Ectodermal cell (in vitro differentiated cells): ENCODE results near the gene CHIT1.

ENCODE experiments used
- H3K27ac ChIP-seq: 2 replicates; pipeline ENCODE4 v1.7.0; 2013; ENCODE audit warnings: mild to moderate bottlenecking, low read depth, low read length; ENCODE audit not compliant: insufficient read depth, poor library complexity, severe bottlenecking
- H3K27me3 ChIP-seq: 2 replicates; pipeline ENCODE4 v1.7.0; 2013; ENCODE audit warnings: mild to moderate bottlenecking, low read length; ENCODE audit not compliant: insufficient read depth, control insufficient read depth, poor library complexity, severe bottlenecking
- H3K36me3 ChIP-seq: one replicate; pipeline ENCODE4 v1.7.0; 2013; ENCODE audit warnings: low read length; ENCODE audit not compliant: control insufficient read depth, insufficient read depth
- H3K4me1 ChIP-seq: one replicate; pipeline ENCODE4 v1.7.0; 2013; ENCODE audit warnings: low read length; ENCODE audit not compliant: control insufficient read depth, insufficient read depth
- H3K4me3 ChIP-seq: 2 replicates; pipeline ENCODE4 v1.7.0; 2013; ENCODE audit warnings: low read depth, low read length, control low read depth; ENCODE audit not compliant: insufficient read depth
- H3K9me3 ChIP-seq: 2 replicates; pipeline ENCODE4 v1.7.0; 2013; ENCODE audit warnings: mild to moderate bottlenecking, low read length, moderate library complexity; ENCODE audit not compliant: control insufficient read depth
- WGBS, 2 experiments: methylation state at CpG; one replicate each; pipeline ENCODE4 v1.1.7; 2013; ENCODE audit warnings: missing lambda C conversion rate in 2 of 2; 5-methylcytosine and 5-hydroxymethylcytosine counted together

The CHIT1 gene

GRCh38 chr1:203184467-203184866, 45.0 kb downstream of the CHIT1 start:
- H3K4me3 ChIP-seq, result no peak overlapping the region
- peaks cover 2% of the 10 kb centered on the region for H3K9me3 ChIP-seq
- 86 to 88% methylated on average over 4 of the region's 4 CpGs for WGBS, 2 experiments
- H3K36me3 ChIP-seq, result no peaks in the 10 kb centered on the region
- H3K4me1 ChIP-seq, result peaks cover 37% of the 10 kb centered on the region
- H3K27me3 ChIP-seq, result no peaks in the 10 kb centered on the region
- H3K27ac ChIP-seq, result no peak overlapping the region

GRCh38 chr1:203183828-203184227, 45.6 kb downstream of the CHIT1 start:
- H3K9me3 ChIP-seq, result no peaks in the 10 kb centered on the region
- H3K4me1 ChIP-seq, result peaks cover 44% of the 10 kb centered on the region
- H3K36me3 ChIP-seq, result no peaks in the 10 kb centered on the region
- WGBS, 2 experiments, result 93 to 94% methylated on average over 2 of the region's 2 CpGs
- H3K27me3 ChIP-seq, result no peaks in the 10 kb centered on the region
- H3K27ac ChIP-seq, result no peak overlapping the region
- no peak overlapping the region for H3K4me3 ChIP-seq

- Histone ChIP-seq H3K4me3 (no peak overlapping the region), H3K27me3 (no peaks in the 10 kb centered on the region), H3K4me1 (peaks cover 54% of the 10 kb centered on the region), H3K27ac (no peak overlapping the region), H3K36me3 (no peaks in the 10 kb centered on the region), H3K9me3 (no peaks in the 10 kb centered on the region)
- 93 to 96% methylated on average over 7 of the region's 7 CpGs for WGBS, 2 experiments
Observed at GRCh38 chr1:203182387-203182953, 47.0 kb downstream of the CHIT1 start.

GRCh38 chr1:203181586-203182386, 47.7 kb downstream of the CHIT1 start:
- Histone ChIP-seq H3K4me1 (peaks cover 54% of the 10 kb centered on the region), H3K9me3 (no peaks in the 10 kb centered on the region), H3K27me3 (no peaks in the 10 kb centered on the region), H3K27ac (peak overlapping the region; percentile 52), H3K4me3 (no peak overlapping the region), H3K36me3 (no peaks in the 10 kb centered on the region)
- 73 to 76% methylated on average over 10 of the region's 10 CpGs for WGBS, 2 experiments

- Histone ChIP-seq H3K4me1 (peaks cover 52% of the 10 kb centered on the region), H3K27me3 (no peaks in the 10 kb centered on the region), H3K9me3 (no peaks in the 10 kb centered on the region), H3K4me3 (no peak overlapping the region), H3K27ac (no peak overlapping the region), H3K36me3 (no peaks in the 10 kb centered on the region)
- WGBS, 2 experiments, result 93 to 97% methylated on average over 11 of the region's 11 CpGs
Observed at GRCh38 chr1:203180611-203181330, 48.7 kb downstream of the CHIT1 start.

- Histone ChIP-seq H3K9me3 (no peaks in the 10 kb centered on the region), H3K27me3 (no peaks in the 10 kb centered on the region), H3K4me1 (peaks cover 43% of the 10 kb centered on the region), H3K4me3 (no peak overlapping the region), H3K27ac (no peak overlapping the region), H3K36me3 (no peaks in the 10 kb centered on the region)
- WGBS, 2 experiments, result 89 to 90% methylated on average over 10 of the region's 10 CpGs
Observed at GRCh38 chr1:203179667-203180005, 49.8 kb downstream of the CHIT1 start.

GRCh38 chr1:203178821-203179666, 50.4 kb downstream of the CHIT1 start:
- H3K9me3 ChIP-seq, result no peaks in the 10 kb centered on the region
- no peak overlapping the region for H3K4me3 ChIP-seq
- H3K36me3 ChIP-seq, result no peaks in the 10 kb centered on the region
- no peaks in the 10 kb centered on the region for H3K27me3 ChIP-seq
- H3K4me1 ChIP-seq, result peaks cover 43% of the 10 kb centered on the region
- H3K27ac ChIP-seq, result no peak overlapping the region
- 91 to 95% methylated on average over 14 of the region's 14 CpGs for WGBS, 2 experiments

- Histone ChIP-seq H3K4me1 (peaks cover 45% of the 10 kb centered on the region), H3K4me3 (peak overlapping the region; percentile 7), H3K36me3 (no peaks in the 10 kb centered on the region), H3K27me3 (no peaks in the 10 kb centered on the region), H3K27ac (peak overlapping the region; percentile 86), H3K9me3 (no peaks in the 10 kb centered on the region)
- WGBS, 2 experiments, result 0 to 1% methylated on average over 4 to 5 of the region's 5 CpGs
Observed at GRCh38 chr1:203178083-203178482, 51.4 kb downstream of the CHIT1 start.

- Histone ChIP-seq H3K9me3 (no peaks in the 10 kb centered on the region), H3K27ac (peak overlapping the region; percentile 86), H3K27me3 (no peaks in the 10 kb centered on the region), H3K4me1 (peaks cover 50% of the 10 kb centered on the region), H3K36me3 (no peaks in the 10 kb centered on the region), H3K4me3 (no peak overlapping the region)
- WGBS, 2 experiments, result 42 to 47% methylated on average over 9 of the region's 9 CpGs
Observed at GRCh38 chr1:203177470-203178039, 51.9 kb downstream of the CHIT1 start.
